ENCODE data around the gene MAP3K14.

Gene MAP3K14

GRCh38 chr17:45332989-45333701 lies 16.3 kb upstream of the MAP3K14 start:
- Histone ChIP-seq H3K9me3 (ENCODE audit: control insufficient read depth in 5 of 5, low read length in 5 of 5) (no peaks in the 10 kb centered on the region), H3K36me3 (ENCODE audit: control insufficient read depth in 5 of 5, insufficient read depth in 5 of 5, low read length in 5 of 5) (no peaks in the 10 kb centered on the region), H3K9ac (ENCODE audit: low read length in 5 of 5) (no peak overlapping the region), H3K4me1 (ENCODE audit: control insufficient read depth in 5 of 5, insufficient read depth in 5 of 5, low read length in 5 of 5) (peaks cover 3 to 32% (median 25%) of the 10 kb centered on the region in 5 donors), H3K27me3 (ENCODE audit: control insufficient read depth in 5 of 5, insufficient read depth in 4 of 5, low read length in 5 of 5) (peaks cover 0 to 2% (median 0%) of the 10 kb centered on the region in 5 donors), H3K4me3 (ENCODE audit: low read depth in 1 of 5, low read length in 5 of 5) (no peak overlapping the region), H3K27ac (ENCODE audit: low read depth, low read length) (peak overlapping the region; percentile 30)

GRCh38 chr17:45332505-45332904 lies 15.7 kb upstream of the MAP3K14 start:
- H3K9me3 ChIP-seq (ENCODE audit: control insufficient read depth in 5 of 5, low read length in 5 of 5) = no peaks in the 10 kb centered on the region
- H3K9ac ChIP-seq (ENCODE audit: low read length in 5 of 5) = no peak overlapping the region
- no peak overlapping the region for H3K4me3 ChIP-seq (ENCODE audit: low read depth in 1 of 5, low read length in 5 of 5)
- H3K36me3 ChIP-seq (ENCODE audit: control insufficient read depth in 5 of 5, insufficient read depth in 5 of 5, low read length in 5 of 5) = no peaks in the 10 kb centered on the region
- H3K4me1 ChIP-seq (ENCODE audit: control insufficient read depth in 5 of 5, insufficient read depth in 5 of 5, low read length in 5 of 5) = peaks cover 3 to 26% (median 19%) of the 10 kb centered on the region in 5 donors
- peaks cover 0 to 2% (median 0%) of the 10 kb centered on the region in 5 donors for H3K27me3 ChIP-seq (ENCODE audit: control insufficient read depth in 5 of 5, insufficient read depth in 4 of 5, low read length in 5 of 5)
- H3K27ac ChIP-seq (ENCODE audit: low read depth, low read length) = no peak overlapping the region

- no peak overlapping the region for H3K4me3 ChIP-seq (ENCODE audit: low read depth in 1 of 5, low read length in 5 of 5)
- no peak overlapping the region for H3K9ac ChIP-seq (ENCODE audit: low read length in 5 of 5)
- no peaks in the 10 kb centered on the region for H3K27me3 ChIP-seq (ENCODE audit: control insufficient read depth in 5 of 5, insufficient read depth in 4 of 5, low read length in 5 of 5)
- H3K27ac ChIP-seq (ENCODE audit: low read depth, low read length) = no peak overlapping the region
- H3K9me3 ChIP-seq (ENCODE audit: control insufficient read depth in 5 of 5, low read length in 5 of 5) = no peaks in the 10 kb centered on the region
- peaks cover 0 to 8% (median 5%) of the 10 kb centered on the region in 5 donors for H3K4me1 ChIP-seq (ENCODE audit: control insufficient read depth in 5 of 5, insufficient read depth in 5 of 5, low read length in 5 of 5)
- no peaks in the 10 kb centered on the region for H3K36me3 ChIP-seq (ENCODE audit: control insufficient read depth in 5 of 5, insufficient read depth in 5 of 5, low read length in 5 of 5)
These were observed 9.8 kb upstream of the MAP3K14 start for GRCh38 chr17:45326626-45327025.

GRCh38 chr17:45325810-45326209 lies 9.0 kb upstream of the MAP3K14 start:
- no peaks in the 10 kb centered on the region for H3K27me3 ChIP-seq (ENCODE audit: control insufficient read depth in 5 of 5, insufficient read depth in 4 of 5, low read length in 5 of 5)
- H3K9ac ChIP-seq (ENCODE audit: low read length in 5 of 5) = no peak overlapping the region
- no peaks in the 10 kb centered on the region for H3K9me3 ChIP-seq (ENCODE audit: control insufficient read depth in 5 of 5, low read length in 5 of 5)
- no peaks in the 10 kb centered on the region for H3K36me3 ChIP-seq (ENCODE audit: control insufficient read depth in 5 of 5, insufficient read depth in 5 of 5, low read length in 5 of 5)
- H3K27ac ChIP-seq (ENCODE audit: low read depth, low read length) = no peak overlapping the region
- peaks cover 4 to 14% (median 11%) of the 10 kb centered on the region in 5 donors for H3K4me1 ChIP-seq (ENCODE audit: control insufficient read depth in 5 of 5, insufficient read depth in 5 of 5, low read length in 5 of 5)
- no peak overlapping the region for H3K4me3 ChIP-seq (ENCODE audit: low read depth in 1 of 5, low read length in 5 of 5)

- Histone ChIP-seq H3K9me3 (ENCODE audit: control insufficient read depth in 5 of 5, low read length in 5 of 5) (no peaks in the 10 kb centered on the region), H3K9ac (ENCODE audit: low read length in 5 of 5) (no peak overlapping the region), H3K4me1 (ENCODE audit: control insufficient read depth in 5 of 5, insufficient read depth in 5 of 5, low read length in 5 of 5) (peaks cover 4 to 14% (median 12%) of the 10 kb centered on the region in 5 donors), H3K27ac (ENCODE audit: low read depth, low read length) (no peak overlapping the region), H3K36me3 (ENCODE audit: control insufficient read depth in 5 of 5, insufficient read depth in 5 of 5, low read length in 5 of 5) (no peaks in the 10 kb centered on the region), H3K27me3 (ENCODE audit: control insufficient read depth in 5 of 5, insufficient read depth in 4 of 5, low read length in 5 of 5) (no peaks in the 10 kb centered on the region), H3K4me3 (ENCODE audit: low read depth in 1 of 5, low read length in 5 of 5) (no peak overlapping the region)
These were observed 7.5 kb upstream of the MAP3K14 start for GRCh38 chr17:45324336-45324735.

- Histone ChIP-seq H3K27me3 (ENCODE audit: control insufficient read depth in 5 of 5, insufficient read depth in 4 of 5, low read length in 5 of 5) (no peaks in the 10 kb centered on the region), H3K9me3 (ENCODE audit: control insufficient read depth in 5 of 5, low read length in 5 of 5) (no peaks in the 10 kb centered on the region), H3K4me1 (ENCODE audit: control insufficient read depth in 5 of 5, insufficient read depth in 5 of 5, low read length in 5 of 5) (peaks cover 4 to 22% (median 18%) of the 10 kb centered on the region in 5 donors), H3K4me3 (ENCODE audit: low read depth in 1 of 5, low read length in 5 of 5) (no peak overlapping the region), H3K9ac (ENCODE audit: low read length in 5 of 5) (no peak overlapping the region), H3K27ac (ENCODE audit: low read depth, low read length) (no peak overlapping the region), H3K36me3 (ENCODE audit: control insufficient read depth in 5 of 5, insufficient read depth in 5 of 5, low read length in 5 of 5) (no peaks in the 10 kb centered on the region)
These were observed 5.3 kb upstream of the MAP3K14 start for GRCh38 chr17:45322168-45322567.

- no peaks in the 10 kb centered on the region for H3K9me3 ChIP-seq (ENCODE audit: control insufficient read depth in 5 of 5, low read length in 5 of 5)
- H3K9ac ChIP-seq (ENCODE audit: low read length in 5 of 5) = peak overlapping the region in 1 of 5 donors; percentile 43
- H3K27me3 ChIP-seq (ENCODE audit: control insufficient read depth in 5 of 5, insufficient read depth in 4 of 5, low read length in 5 of 5) = no peaks in the 10 kb centered on the region
- H3K4me1 ChIP-seq (ENCODE audit: control insufficient read depth in 5 of 5, insufficient read depth in 5 of 5, low read length in 5 of 5) = peaks cover 4 to 26% (median 22%) of the 10 kb centered on the region in 5 donors
- H3K27ac ChIP-seq (ENCODE audit: low read depth, low read length) = no peak overlapping the region
- H3K4me3 ChIP-seq (ENCODE audit: low read depth in 1 of 5, low read length in 5 of 5) = no peak overlapping the region
- H3K36me3 ChIP-seq (ENCODE audit: control insufficient read depth in 5 of 5, insufficient read depth in 5 of 5, low read length in 5 of 5) = no peaks in the 10 kb centered on the region
These were observed 4.2 kb upstream of the MAP3K14 start for GRCh38 chr17:45320931-45321461.

GRCh38 chr17:45320349-45320930 lies 3.6 kb upstream of the MAP3K14 start:
- H3K4me1 ChIP-seq (ENCODE audit: control insufficient read depth in 5 of 5, insufficient read depth in 5 of 5, low read length in 5 of 5) = peaks cover 4 to 31% (median 28%) of the 10 kb centered on the region in 5 donors
- H3K27ac ChIP-seq (ENCODE audit: low read depth, low read length) = no peak overlapping the region
- no peaks in the 10 kb centered on the region for H3K27me3 ChIP-seq (ENCODE audit: control insufficient read depth in 5 of 5, insufficient read depth in 4 of 5, low read length in 5 of 5)
- H3K9me3 ChIP-seq (ENCODE audit: control insufficient read depth in 5 of 5, low read length in 5 of 5) = no peaks in the 10 kb centered on the region
- H3K4me3 ChIP-seq (ENCODE audit: low read depth in 1 of 5, low read length in 5 of 5) = no peak overlapping the region
- H3K36me3 ChIP-seq (ENCODE audit: control insufficient read depth in 5 of 5, insufficient read depth in 5 of 5, low read length in 5 of 5) = no peaks in the 10 kb centered on the region
- no peak overlapping the region for H3K9ac ChIP-seq (ENCODE audit: low read length in 5 of 5)

- Histone ChIP-seq H3K9me3 (ENCODE audit: control insufficient read depth in 5 of 5, low read length in 5 of 5) (no peaks in the 10 kb centered on the region), H3K4me3 (ENCODE audit: low read depth in 1 of 5, low read length in 5 of 5) (no peak overlapping the region), H3K36me3 (ENCODE audit: control insufficient read depth in 5 of 5, insufficient read depth in 5 of 5, low read length in 5 of 5) (no peaks in the 10 kb centered on the region), H3K9ac (ENCODE audit: low read length in 5 of 5) (no peak overlapping the region), H3K27ac (ENCODE audit: low read depth, low read length) (no peak overlapping the region), H3K27me3 (ENCODE audit: control insufficient read depth in 5 of 5, insufficient read depth in 4 of 5, low read length in 5 of 5) (no peaks in the 10 kb centered on the region), H3K4me1 (ENCODE audit: control insufficient read depth in 5 of 5, insufficient read depth in 5 of 5, low read length in 5 of 5) (peaks cover 4 to 43% (median 40%) of the 10 kb centered on the region in 5 donors)
These were observed 2.5 kb upstream of the MAP3K14 start for GRCh38 chr17:45319239-45319703.

- Histone ChIP-seq H3K4me1 (ENCODE audit: control insufficient read depth in 5 of 5, insufficient read depth in 5 of 5, low read length in 5 of 5) (peaks cover 4 to 49% (median 45%) of the 10 kb centered on the region in 5 donors), H3K4me3 (ENCODE audit: low read depth in 1 of 5, low read length in 5 of 5) (no peak overlapping the region), H3K27ac (ENCODE audit: low read depth, low read length) (no peak overlapping the region), H3K9ac (ENCODE audit: low read length in 5 of 5) (no peak overlapping the region), H3K36me3 (ENCODE audit: control insufficient read depth in 5 of 5, insufficient read depth in 5 of 5, low read length in 5 of 5) (no peaks in the 10 kb centered on the region), H3K27me3 (ENCODE audit: control insufficient read depth in 5 of 5, insufficient read depth in 4 of 5, low read length in 5 of 5) (no peaks in the 10 kb centered on the region), H3K9me3 (ENCODE audit: control insufficient read depth in 5 of 5, low read length in 5 of 5) (no peaks in the 10 kb centered on the region)
These were observed 1.9 kb upstream of the MAP3K14 start for GRCh38 chr17:45318561-45319230.

Measured in subcutaneous abdominal adipose tissue (tissue), 5 donors.